GM23248 (cell line): ENCODE data around the gene GRAMD1B. TPM values are rescaled to one million over a fixed set of nuclear protein-coding genes. Genes with fewer than 3 reads are reported as not detected.

Experiments used
- DNase-seq: peaks from one replicate; pipeline ENCODE4 v3.0.0-alpha.2; 2015
- H2AFZ ChIP-seq: fragments of 200-600 bp; sonication (generic); 2 replicates; pipeline ENCODE4 v1.6.1; 2016; ENCODE audit warnings: antibody characterized with exemption
- H3F3A ChIP-seq: fragments of 200-600 bp; sonication (generic); 2 replicates; pipeline ENCODE4 v1.6.1; 2016; ENCODE audit warnings: mild to moderate bottlenecking, antibody characterized with exemption, mixed run types; ENCODE audit not compliant: insufficient read depth
- H3K27ac ChIP-seq: fragments of 200-600 bp; sonication (generic); 2 replicates; pipeline ENCODE4 v1.5.1; 2016; ENCODE audit warnings: mild to moderate bottlenecking
- H3K27me3 ChIP-seq: fragments of 200-600 bp; sonication (generic); replicated peaks from 2 replicates; pipeline ENCODE4 v1.6.1; 2016; ENCODE audit warnings: mild to moderate bottlenecking; ENCODE audit not compliant: insufficient read depth
- H3K36me3 ChIP-seq: fragments of 200-600 bp; sonication (generic); 2 replicates; pipeline ENCODE4 v1.6.1; 2016; ENCODE audit warnings: low read depth, mild to moderate bottlenecking
- H3K4me1 ChIP-seq: fragments of 200-600 bp; sonication (generic); 2 replicates; pipeline ENCODE4 v1.6.1; 2016; ENCODE audit warnings: mild to moderate bottlenecking; ENCODE audit not compliant: insufficient read depth
- H3K4me2 ChIP-seq: fragments of 200-600 bp; sonication (generic); one replicate; pipeline ENCODE4 v1.6.1; 2016; ENCODE audit warnings: mild to moderate bottlenecking; ENCODE audit not compliant: unreplicated experiment
- H3K4me3 ChIP-seq: fragments of 200-600 bp; sonication (generic); 2 replicates; pipeline ENCODE4 v1.5.1; 2016; ENCODE audit warnings: mild to moderate bottlenecking
- H3K79me2 ChIP-seq: fragments of 200-600 bp; sonication (generic); 2 replicates; pipeline ENCODE4 v1.6.1; 2016; ENCODE audit warnings: mild to moderate bottlenecking; ENCODE audit not compliant: insufficient read depth
- H3K9ac ChIP-seq: fragments of 200-600 bp; sonication (generic); 2 replicates; pipeline ENCODE4 v1.6.1; 2016; ENCODE audit warnings: mild to moderate bottlenecking
- H3K9me2 ChIP-seq: fragments of 200-600 bp; sonication (generic); 2 replicates; pipeline ENCODE4 v1.6.1; 2016; ENCODE audit warnings: mixed run types, mild to moderate bottlenecking, moderate library complexity; ENCODE audit not compliant: insufficient read depth
- H3K9me3 ChIP-seq: fragments of 200-600 bp; sonication (generic); one replicate; pipeline ENCODE4 v1.6.1; 2017; ENCODE audit warnings: low read depth
- H4K20me1 ChIP-seq: fragments of 200-600 bp; sonication (generic); 2 replicates; pipeline ENCODE4 v1.6.0; 2016; ENCODE audit not compliant: insufficient read depth
- EZH2 ChIP-seq: fragments of 200-600 bp; sonication (generic); IDR thresholded peaks from 2 replicates; pipeline ENCODE4 v1.6.1; 2018; ENCODE audit warnings: antibody characterized with exemption, mild to moderate bottlenecking; ENCODE audit not compliant: insufficient read depth, poor library complexity, severe bottlenecking
- EZH2phosphoT487 ChIP-seq: fragments of 200-600 bp; sonication (generic); IDR thresholded peaks from 2 replicates; pipeline ENCODE4 v1.6.1; 2018; ENCODE audit warnings: antibody characterized with exemption, moderate library complexity, mild to moderate bottlenecking, low read depth; ENCODE audit not compliant: insufficient read depth
- WGBS, 2 experiments: methylation state at CpG; one replicate each; pipeline ENCODE4 v1.1.6; 2015 to 2017; ENCODE audit warnings: low lambda C conversion rate in 2 of 2, low coverage in 1 of 2; ENCODE audit errors: missing lambda C conversion rate in 2 of 2; 5-methylcytosine and 5-hydroxymethylcytosine counted together
- in situ Hi-C: fragments of 300-500 bp; cut with MboI; formaldehyde crosslinking; loops from 2 replicates; pipeline ENCODE4 v1.15.0; 2020
- polyA plus RNA-seq: library from polyadenylated mRNA; unstranded; fragments of >200 nt; fragmentation: Nextera tagmentation; extraction: Ambion mirVana; gene quantifications from 2 replicates; pipeline ENCODE4 v1.2.1, GENCODE V29; 2016
- total RNA-seq: library from RNA; depleted of rRNA; stranded (reverse); fragments of >200 nt; shearing (Covaris generic); gene quantifications from 2 replicates; pipeline ENCODE4 v1.2.3, GENCODE V29; 2014; rRNA removed

GRAMD1B gene
- 14.8 and 21.4 TPM in 2 replicates for total RNA-seq
- 3.3 and 4.1 TPM in 2 replicates for polyA plus RNA-seq

GRCh38 chr11:123429913-123430720, at the start of gene GRAMD1B:
Gene GRAMD1B, plus strand, starts transcription at chr11:123430269. Its CDS starts 524 bp downstream, at chr11:123430793.
- Histone ChIP-seq H3K27ac (peak within 1 kb of the TSS; percentile 95), H3K9me3 (no peaks in the 10 kb centered on the region), H3K9ac (peak within 1 kb of the TSS; percentile 83), H3K4me2 (peak within 1 kb of the TSS; percentile 78), H4K20me1 (no peaks in the 10 kb centered on the region), H3K4me3 (peak within 1 kb of the TSS; percentile 81), H3K9me2 (no peaks in the 10 kb centered on the region), H2AFZ (peak within 1 kb of the TSS; percentile 81), H3K27me3 (no peaks in the 10 kb centered on the region), H3K79me2 (peaks cover 41% of the 10 kb centered on the region), H3K36me3 (no peaks in the 10 kb centered on the region), H3K4me1 (peaks cover 25% of the 10 kb centered on the region), H3F3A (peaks cover 18% of the 10 kb centered on the region)
- in situ Hi-C loops: no loop called here
- no peak for TF ChIP-seq EZH2phosphoT487
- TF ChIP-seq EZH2: no peak
- peak; percentile 84 for DNase-seq
- 0 to 1% methylated on average over 25 to 57 of the region's 57 CpGs for WGBS, 2 experiments

DNA sequence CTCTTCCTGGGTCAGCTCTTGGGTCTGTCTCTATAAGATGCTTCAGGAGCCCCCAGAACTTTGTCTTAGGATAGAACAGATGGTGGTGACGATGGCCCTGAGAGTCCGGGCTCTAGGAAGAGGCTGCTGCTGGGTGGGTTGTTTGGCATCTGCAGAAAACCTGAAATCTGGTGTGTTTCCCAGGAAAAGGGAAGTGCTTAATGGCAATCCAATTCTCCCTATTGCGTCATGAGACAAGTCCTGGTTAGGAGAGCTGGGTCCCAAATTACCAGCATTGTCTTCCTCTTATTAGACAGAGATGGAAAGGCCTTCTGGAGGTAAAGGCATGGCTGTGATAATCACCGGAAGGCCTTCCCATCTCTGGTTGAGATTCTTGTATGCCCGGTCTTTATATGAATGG, 48.9 kb upstream of the GRAMD1B start:
- TF ChIP-seq EZH2phosphoT487 (no peak), EZH2 (no peak)
- peaks cover 2% of the 10 kb centered on the region; the same call in 1 of the 2 replicates for H3K4me1 ChIP-seq
- no peak overlapping the region for H2AFZ ChIP-seq
- H3K9me3 ChIP-seq: no peaks in the 10 kb centered on the region
- no peaks in the 10 kb centered on the region for H3K9me2 ChIP-seq
- H3K79me2 ChIP-seq: no peaks in the 10 kb centered on the region
- no peaks in the 10 kb centered on the region for H3K36me3 ChIP-seq
- no peak overlapping the region for H3K4me3 ChIP-seq
- H3K27me3 ChIP-seq: peaks cover 13% of the 10 kb centered on the region
- H3F3A ChIP-seq: peaks cover 7% of the 10 kb centered on the region; the same call in 1 of the 2 replicates
- no peak for DNase-seq
- no peak overlapping the region for H3K4me2 ChIP-seq
- no peak overlapping the region for H3K27ac ChIP-seq
- WGBS, 2 experiments: 69 to 79% methylated on average over 5 of the region's 5 CpGs
- in situ Hi-C loops: no loop called here
- H3K9ac ChIP-seq: no peak overlapping the region
- no peaks in the 10 kb centered on the region for H4K20me1 ChIP-seq

DNA sequence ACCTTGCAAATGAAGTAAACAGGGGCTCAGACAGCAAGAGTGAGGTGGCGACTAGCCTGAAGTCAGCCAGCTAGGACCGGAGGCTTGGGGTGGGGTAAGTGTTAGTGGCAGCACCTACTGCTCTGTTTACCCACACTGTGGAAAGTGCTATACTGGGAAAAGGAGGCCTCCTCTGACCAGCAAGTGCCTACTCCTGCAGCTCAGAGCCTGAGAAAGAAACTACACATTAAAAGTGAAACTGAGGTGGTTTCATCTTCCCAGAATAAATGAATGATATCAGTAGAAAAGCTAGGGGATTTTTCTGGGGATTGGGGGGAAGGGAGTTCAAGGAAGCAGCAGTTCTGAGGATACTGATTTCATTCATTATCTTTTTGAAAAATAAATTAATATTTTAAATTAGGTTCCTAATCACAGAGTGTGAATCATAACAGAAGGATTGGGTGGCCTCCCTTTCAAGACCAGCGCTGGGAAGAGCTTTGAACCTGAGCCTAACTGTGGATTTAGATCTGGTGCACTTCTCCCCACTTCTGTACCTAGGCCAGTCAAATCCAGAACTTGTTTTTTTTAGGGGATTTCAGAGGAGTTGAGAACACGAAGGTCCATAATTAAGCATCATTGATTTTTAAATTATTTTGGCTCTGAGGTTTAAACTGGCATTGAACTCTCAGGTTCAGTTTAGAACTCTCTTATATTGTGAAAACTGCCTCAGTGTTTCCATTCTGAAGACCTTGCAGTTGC, 48.1 kb upstream of the GRAMD1B start:
- H3K79me2 ChIP-seq: no peaks in the 10 kb centered on the region
- 81 to 83% methylated on average over 4 of the region's 4 CpGs for WGBS, 2 experiments
- TF ChIP-seq EZH2phosphoT487: no peak
- no peak for TF ChIP-seq EZH2

DNA sequence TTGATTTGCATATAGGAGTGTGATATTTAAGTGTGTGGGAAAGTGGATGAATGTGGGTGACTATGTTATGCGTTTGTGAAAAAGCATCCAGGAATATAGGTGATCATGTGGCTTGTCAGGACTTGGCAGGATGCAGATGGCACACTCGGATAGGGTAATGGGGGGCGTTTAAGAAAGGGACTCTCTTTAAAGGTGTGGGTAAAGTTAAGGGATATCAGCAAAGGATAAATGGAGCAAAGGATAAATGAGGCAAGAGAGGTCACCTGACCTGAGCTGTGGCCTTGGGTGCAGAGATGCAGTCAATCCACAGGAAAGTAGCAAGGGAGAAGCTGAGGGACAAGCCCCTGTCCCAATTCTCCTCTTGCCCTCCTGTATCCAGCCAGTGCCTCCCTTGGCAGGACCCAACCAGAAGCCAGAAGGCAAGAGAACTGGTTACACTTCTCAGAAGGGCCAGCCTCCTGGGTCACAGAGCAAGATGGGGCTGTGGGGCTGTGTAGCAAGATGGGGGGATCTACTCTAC, 47.5 kb upstream of the GRAMD1B start:
- no peak overlapping the region for H3K9ac ChIP-seq
- H3K79me2 ChIP-seq: no peaks in the 10 kb centered on the region
- no peaks in the 10 kb centered on the region for H3K36me3 ChIP-seq
- 0 out of 2 replicates have a peak, but pooled peaks cover 6% of the 10 kb centered on the region for H3K27me3 ChIP-seq
- in situ Hi-C loops: no loop called here
- H3K9me3 ChIP-seq: no peaks in the 10 kb centered on the region
- no peak overlapping the region for H2AFZ ChIP-seq
- H3K4me1 ChIP-seq: peaks cover 13% of the 10 kb centered on the region
- WGBS, 2 experiments: 80 to 81% methylated on average over 3 of the region's 3 CpGs
- H3F3A ChIP-seq: peaks cover 8% of the 10 kb centered on the region
- no peaks in the 10 kb centered on the region for H4K20me1 ChIP-seq
- no peak overlapping the region for H3K4me3 ChIP-seq
- DNase-seq: no peak
- no peak overlapping the region for H3K4me2 ChIP-seq
- H3K27ac ChIP-seq: no peak overlapping the region
- TF ChIP-seq EZH2phosphoT487 (no peak), EZH2 (no peak)
- no peaks in the 10 kb centered on the region for H3K9me2 ChIP-seq

More for the DNA sequence above, 48.1 kb upstream of the GRAMD1B start:
- no peaks in the 10 kb centered on the region for H3K9me2 ChIP-seq
- no peak overlapping the region for H3K9ac ChIP-seq
- no peaks in the 10 kb centered on the region for H3K9me3 ChIP-seq
- no peaks in the 10 kb centered on the region for H3K36me3 ChIP-seq
- H3K27ac ChIP-seq: no peak overlapping the region
- no peak overlapping the region for H2AFZ ChIP-seq
- in situ Hi-C loops: no loop called here
- no peak overlapping the region for H3K4me2 ChIP-seq
- peaks cover 10% of the 10 kb centered on the region for H3K4me1 ChIP-seq
- H4K20me1 ChIP-seq: no peaks in the 10 kb centered on the region
- no peak overlapping the region for H3K4me3 ChIP-seq
- peaks cover 8% of the 10 kb centered on the region for H3F3A ChIP-seq
- no peak for DNase-seq
- peaks cover 6% of the 10 kb centered on the region; the same call in 1 of the 2 replicates for H3K27me3 ChIP-seq
